ENCODE measurements around the gene ZMYND8.
"Not testable (repeated sequence)": the region's sequence is repeated elsewhere in the genome, so short reads cannot be mapped to it uniquely, and the experiment has no call there.

Gene ZMYND8

DNA sequence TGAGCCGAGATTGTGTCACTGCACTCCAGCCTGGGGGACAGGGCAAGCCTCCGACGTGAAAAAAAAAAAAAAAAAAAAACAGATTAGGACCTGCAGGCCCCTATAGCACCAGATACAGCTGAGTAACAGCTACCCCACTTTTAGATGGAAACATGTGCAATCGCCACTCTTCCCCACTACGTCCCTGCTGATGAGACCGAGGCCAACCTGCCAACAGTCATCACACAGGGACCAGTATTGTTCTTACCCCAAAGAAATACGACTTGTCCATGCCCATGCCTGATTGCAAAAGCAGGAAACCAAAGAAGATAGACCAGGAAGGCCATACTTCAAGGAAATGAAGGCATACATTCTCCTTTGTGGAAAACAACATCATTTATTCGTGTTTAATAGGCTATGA lies 45.8 kb downstream of the ZMYND8 start:
- DNase-seq (ENCODE audit: low read depth) = no peak

- no peak for DNase-seq (ENCODE audit: low read depth)
Observed at GRCh38 chr20:47309806-47310426, 46.6 kb downstream of the ZMYND8 start.

DNA sequence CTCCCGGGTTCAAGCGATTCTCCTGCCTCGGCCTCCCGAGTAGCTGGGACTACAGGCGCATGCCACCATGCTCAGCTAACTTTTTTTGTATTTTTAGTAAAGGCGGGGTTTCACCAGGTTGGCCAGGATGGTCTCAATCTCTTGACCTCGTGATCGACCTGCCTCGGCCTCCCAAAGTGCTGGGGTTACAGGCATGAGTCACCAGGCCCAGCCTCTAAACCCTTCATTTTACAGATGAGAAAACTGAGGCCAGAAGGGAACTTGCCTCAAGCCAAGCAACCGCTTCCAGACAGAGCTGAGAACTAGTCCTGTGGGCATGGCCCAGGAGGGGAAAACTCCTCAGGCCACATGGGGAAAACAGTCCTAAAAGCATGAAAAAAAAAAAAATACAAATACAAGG lies 47.1 kb downstream of the ZMYND8 start:
- DNase-seq (ENCODE audit: low read depth) = no peak

- DNase-seq (ENCODE audit: low read depth) = not testable (repeated sequence)
Observed at GRCh38 chr20:47307569-47307968, 48.9 kb downstream of the ZMYND8 start.

GRCh38 chr20:47306755-47307370 lies 49.6 kb downstream of the ZMYND8 start:
- no peak for DNase-seq (ENCODE audit: low read depth)

DNA sequence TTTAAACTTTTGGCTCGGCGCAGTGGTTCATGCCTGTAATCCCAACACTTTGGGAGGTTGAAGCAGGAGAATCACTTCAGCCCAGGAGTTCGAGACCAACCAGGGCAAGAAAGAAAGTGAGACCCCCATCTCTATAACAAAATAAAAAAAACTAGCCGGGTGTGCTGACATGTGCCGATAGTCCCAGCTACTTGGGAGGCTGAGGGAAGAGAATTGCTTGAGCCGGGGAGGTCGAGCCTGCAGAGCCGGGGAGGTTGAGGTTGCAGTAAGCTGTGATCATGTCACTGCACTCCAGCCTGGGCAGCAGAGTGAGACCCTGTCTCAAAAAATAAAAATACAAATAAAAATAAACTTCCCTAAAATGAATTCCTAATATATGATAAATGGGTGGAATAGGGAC lies 50.4 kb downstream of the ZMYND8 start:
- no peak for DNase-seq (ENCODE audit: low read depth)

- no peak for DNase-seq (ENCODE audit: low read depth)
Observed at GRCh38 chr20:47305667-47306066, 50.8 kb downstream of the ZMYND8 start.

DNA sequence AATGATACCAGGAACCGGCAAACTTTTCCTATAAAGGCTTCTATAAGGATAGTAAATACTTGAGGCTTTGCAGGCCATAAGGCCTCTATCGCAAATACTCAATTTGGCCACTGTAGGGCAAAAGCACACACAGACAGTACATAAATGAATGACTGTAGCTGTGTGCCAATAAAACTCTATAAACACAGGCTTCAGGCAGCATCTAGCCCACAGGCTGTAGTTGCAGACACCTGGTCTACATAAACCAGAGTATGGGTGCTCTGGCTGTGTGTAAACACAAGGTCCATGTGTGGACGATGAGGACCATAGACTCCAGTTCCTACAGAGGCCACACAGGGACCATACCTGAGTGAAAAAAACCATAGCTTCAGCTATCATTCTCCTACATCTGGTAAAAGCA lies 52.2 kb downstream of the ZMYND8 start:
- DNase-seq (ENCODE audit: low read depth) = no peak

DNA sequence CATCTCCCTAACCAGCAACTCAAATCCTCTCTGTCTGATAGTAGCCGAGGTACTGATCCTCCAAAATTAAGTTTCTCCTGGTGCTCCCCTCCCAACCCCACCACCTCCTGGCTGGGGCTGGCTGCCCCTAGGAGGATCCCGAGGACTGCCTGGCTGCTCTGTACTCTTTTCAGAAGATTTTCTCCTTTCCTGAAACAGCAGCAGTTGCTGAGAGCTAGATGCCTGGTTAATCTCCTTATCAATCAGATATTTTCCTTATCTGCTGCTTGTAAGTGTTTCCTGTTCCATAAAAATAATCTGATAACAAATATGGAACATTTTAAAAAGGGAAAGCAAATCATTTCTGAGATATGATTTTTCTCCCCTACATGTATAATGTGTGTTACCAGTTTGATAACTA lies 52.8 kb downstream of the ZMYND8 start:
- no peak for DNase-seq (ENCODE audit: low read depth)

DNA sequence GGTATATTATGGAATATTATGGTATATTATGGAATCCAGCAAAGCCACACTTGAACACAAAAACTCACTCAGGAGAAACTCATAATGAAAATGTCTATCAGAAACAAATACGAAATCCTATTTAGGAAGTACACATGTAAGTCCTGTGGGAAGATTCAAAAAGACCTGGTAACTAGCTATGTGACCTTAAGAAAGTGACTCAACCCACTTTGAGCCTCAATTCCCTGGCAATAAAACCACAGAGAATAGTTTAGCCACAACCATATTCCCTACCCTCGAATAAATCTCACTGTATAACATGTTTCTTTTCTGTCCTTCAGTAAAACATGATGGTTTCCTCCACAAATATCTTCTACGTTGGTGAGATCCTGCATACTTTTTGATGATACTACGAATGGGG lies 56.4 kb downstream of the ZMYND8 start:
- no peak for DNase-seq (ENCODE audit: low read depth)

- DNase-seq (ENCODE audit: low read depth) = no peak
Observed at GRCh38 chr20:47298624-47299023, 57.9 kb downstream of the ZMYND8 start.

DNA sequence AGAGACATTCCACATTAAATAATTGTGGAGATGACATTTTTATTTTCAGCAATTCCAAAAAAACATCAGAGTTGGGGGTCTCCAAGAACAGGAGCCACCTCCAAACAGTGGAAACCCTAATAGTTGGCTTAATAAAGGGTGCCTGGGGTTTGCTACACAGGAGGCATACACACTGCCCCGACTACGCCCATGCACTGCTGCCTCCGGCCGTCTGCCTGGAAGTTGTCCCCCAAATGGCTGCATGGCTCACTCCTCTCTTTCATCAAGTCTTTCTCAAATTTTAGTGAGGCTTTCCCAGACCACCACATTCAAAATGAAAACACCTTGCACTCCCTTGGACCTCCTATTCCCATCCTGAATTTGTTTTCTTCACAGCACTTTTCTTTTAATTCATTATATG lies 58.8 kb downstream of the ZMYND8 start:
- no peak for DNase-seq (ENCODE audit: low read depth)

DNA sequence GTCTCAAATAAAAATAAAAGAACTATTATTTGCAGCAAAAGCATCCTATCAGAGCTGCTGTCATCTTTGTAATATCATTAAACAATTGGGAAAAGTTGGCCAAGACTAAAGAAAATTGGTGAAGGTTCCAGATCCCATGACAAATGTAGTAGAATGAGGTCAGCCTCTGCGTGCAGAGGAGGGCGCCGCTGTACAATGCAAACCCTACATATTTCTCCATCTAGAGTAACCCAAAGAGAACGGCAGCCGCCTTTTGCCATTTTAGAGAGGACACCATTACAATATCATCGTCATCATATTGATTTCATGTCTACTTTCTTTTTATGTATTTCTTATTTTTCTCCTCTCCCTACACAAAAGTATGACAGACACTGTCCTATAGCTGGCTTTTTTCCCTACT lies 59.5 kb downstream of the ZMYND8 start:
- DNase-seq (ENCODE audit: low read depth) = no peak

DNA sequence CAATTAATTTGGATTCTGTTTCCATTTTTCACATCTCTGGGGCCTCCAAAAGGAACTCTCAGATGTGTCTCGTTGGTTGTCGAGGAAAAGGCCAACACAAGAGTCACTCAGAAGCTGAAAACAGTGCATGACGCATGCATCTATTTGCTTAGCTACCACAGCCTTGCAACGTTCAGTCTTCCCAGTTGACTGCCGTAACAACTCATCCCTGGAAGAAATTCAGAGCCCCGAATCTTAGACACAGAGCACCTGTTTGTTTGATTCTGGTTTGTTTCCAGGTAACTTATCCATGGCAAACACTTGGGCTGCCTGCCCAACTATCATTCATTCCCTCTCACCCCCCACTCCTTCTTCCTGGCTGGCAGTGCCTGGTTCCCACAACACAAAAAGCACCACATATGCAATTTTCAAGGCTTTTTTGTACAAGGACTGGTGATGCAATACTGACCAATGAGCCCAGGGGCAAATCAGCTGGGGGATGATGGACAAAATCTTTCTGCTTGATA lies 60.5 kb downstream of the ZMYND8 start:
- no peak for DNase-seq (ENCODE audit: low read depth)

DNA sequence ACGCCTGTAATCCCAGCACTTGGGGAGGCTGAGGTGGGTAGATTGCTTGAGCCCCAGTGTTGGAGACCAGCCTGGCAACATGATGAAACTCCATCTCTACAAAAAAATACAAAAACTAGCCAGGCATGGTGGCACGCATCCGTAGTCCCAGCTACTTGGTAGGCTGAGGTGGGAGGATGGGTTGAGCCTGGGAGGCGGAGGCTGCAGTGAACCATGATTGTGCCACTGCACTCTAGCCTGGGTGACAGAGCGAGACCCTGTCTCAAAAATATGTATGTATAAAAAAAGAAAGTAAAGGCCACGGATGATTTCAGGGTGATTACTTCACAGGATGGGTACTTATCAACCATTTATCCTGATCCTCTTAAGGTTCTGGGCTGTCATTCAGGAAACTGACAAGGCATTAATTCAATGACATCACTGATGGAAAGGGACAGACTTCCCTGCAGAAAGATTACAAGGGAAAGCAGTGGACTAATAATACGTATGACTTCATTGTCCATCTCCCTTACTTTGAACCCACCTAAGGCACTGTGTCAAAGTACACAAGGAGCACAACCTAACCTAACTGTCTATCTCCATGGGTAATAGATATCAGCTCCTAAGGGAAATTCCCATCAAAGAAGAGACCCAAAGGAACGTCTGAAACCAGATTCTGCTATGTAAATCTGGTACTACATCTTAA lies 61.2 kb downstream of the ZMYND8 start:
- no peak for DNase-seq (ENCODE audit: low read depth)

- no peak for DNase-seq (ENCODE audit: low read depth)
Observed at GRCh38 chr20:47293631-47294030, 62.9 kb downstream of the ZMYND8 start.

DNA sequence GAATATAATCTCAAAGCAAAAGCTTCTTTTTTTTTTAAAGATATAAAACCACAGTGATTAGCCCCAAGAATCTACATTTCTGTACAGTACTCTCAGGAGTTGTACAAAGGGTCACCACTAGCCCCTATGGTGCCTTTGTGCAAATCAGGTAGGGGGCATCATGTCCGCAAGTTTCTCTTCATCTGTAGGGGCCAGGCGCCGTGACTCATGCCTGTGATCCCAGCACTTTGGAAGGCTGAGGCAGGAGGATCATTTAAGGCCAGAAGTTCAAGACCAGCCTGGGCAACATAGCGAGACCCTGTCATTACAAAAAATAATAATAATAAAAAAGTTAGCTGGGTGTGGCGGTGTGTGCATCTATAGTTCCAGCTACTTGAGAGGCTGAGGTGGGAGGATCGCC lies 63.9 kb downstream of the ZMYND8 start:
- DNase-seq (ENCODE audit: low read depth) = no peak

- no peak for DNase-seq (ENCODE audit: low read depth)
Observed at GRCh38 chr20:47290666-47291430, 65.7 kb downstream of the ZMYND8 start.

DNA sequence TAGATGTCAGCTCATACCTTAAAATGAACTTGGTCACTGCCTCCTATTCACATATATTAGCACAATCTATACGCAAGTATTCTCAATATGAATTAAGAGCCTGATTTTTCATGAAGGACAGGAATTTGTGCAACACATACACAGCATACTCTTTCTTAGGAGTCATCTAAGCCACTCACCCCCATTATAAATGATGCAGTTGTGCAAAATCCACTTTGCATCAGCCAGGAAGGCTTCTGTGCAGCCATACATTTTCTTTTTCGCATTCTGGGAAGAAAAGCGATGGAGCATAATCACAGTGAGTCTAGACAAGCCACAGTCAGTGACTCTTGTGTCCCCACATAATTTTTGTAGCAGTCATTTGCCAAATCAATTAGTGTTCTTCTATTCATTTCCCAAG lies 66.5 kb downstream of the ZMYND8 start:
- DNase-seq (ENCODE audit: low read depth) = no peak

GRCh38 chr20:47289096-47289495 lies 67.4 kb downstream of the ZMYND8 start:
- DNase-seq (ENCODE audit: low read depth) = no peak

GRCh38 chr20:47288530-47288929 lies 68.0 kb downstream of the ZMYND8 start:
- not testable (repeated sequence) for DNase-seq (ENCODE audit: low read depth)

DNA sequence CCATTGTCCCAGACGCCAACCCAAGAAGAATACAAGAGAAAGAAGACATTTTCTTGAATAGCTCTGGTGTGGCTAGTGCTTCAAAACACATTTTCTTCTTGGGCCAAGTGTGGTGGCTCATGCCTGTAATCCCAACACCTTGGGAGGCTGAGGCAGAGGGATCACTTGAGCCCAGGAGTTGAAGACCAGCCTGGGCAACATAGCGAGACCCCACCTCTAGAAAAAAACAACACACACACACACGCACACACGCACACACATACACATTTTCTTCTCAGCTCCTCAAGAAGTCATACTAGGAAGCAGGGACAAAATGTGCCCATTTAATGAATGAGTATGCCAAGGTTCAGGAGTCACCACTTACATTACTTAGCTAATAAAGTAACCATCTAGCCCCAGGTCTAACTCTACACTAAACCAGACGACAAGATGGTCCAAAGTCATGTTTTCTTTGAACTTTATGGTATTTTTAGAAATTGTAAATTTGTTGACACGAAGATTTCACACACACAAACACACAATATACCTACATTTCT lies 68.8 kb downstream of the ZMYND8 start:
- no peak for DNase-seq (ENCODE audit: low read depth)

Data from stimulated activated CD8-positive, alpha-beta memory T cell treated with anti-CD3 and anti-CD28 coated beads, Interleukin-12 subunit alpha, Interleukin-12 subunit beta, amount 100 ng/mL, for 1 hour (primary cell).